NCI-H1436 (cell line): ENCODE data around the gene GTF2H4.
A peak's percentile ranks its signal among the peaks of the same experiment; 100 is the strongest.
"Not testable (repeated sequence)": the region's sequence is repeated elsewhere in the genome, so short reads cannot be mapped to it uniquely, and the experiment has no call there.

ENCODE experiments used
- DNase-seq: peaks from one replicate; lab custom pipeline; 2025; lab: John Stamatoyannopoulos, UW

GTF2H4 gene

GRCh38 chr6:30894935-30895334, 13.1 kb upstream of the GTF2H4 start:
- DNase-seq, result no peak

GRCh38 chr6:30895343-30895742, 12.7 kb upstream of the GTF2H4 start:
- DNase-seq, result no peak

DNA sequence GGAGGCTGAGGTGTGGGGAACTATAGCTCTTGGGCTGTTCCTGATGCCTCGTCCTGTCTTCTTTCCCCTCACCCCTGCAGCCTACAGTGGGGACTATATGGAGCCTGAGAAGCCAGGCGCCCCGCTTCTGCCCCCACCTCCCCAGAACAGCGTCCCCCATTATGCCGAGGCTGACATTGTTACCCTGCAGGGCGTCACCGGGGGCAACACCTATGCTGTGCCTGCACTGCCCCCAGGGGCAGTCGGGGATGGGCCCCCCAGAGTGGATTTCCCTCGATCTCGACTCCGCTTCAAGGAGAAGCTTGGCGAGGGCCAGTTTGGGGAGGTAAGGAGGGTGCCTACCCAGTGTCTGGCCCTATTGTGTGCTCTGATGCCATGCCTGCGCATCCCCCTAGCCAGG, 11.5 kb upstream of the GTF2H4 start:
- DNase-seq, result no peak

DNA sequence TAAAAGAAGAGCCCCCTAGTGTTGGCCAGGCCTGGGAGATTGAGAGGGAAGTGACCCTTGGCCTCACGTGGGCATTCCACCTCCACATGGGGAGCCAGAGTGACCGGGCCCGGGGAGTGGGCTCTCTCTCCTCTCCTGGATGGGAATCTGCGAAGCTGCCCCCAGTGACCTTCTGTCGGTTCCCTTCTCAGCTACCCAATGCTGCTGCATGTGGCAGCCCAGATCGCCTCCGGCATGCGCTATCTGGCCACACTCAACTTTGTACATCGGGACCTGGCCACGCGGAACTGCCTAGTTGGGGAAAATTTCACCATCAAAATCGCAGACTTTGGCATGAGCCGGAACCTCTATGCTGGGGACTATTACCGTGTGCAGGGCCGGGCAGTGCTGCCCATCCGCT, 10.1 kb upstream of the GTF2H4 start:
- no peak for DNase-seq

GRCh38 chr6:30898750-30899360, 9.2 kb upstream of the GTF2H4 start:
- DNase-seq, result no peak

GRCh38 chr6:30900863-30901417, 7.1 kb upstream of the GTF2H4 start:
- DNase-seq, result no peak

- DNase-seq, result no peak
Observed at GRCh38 chr6:30901436-30901835, 6.6 kb upstream of the GTF2H4 start.

DNA sequence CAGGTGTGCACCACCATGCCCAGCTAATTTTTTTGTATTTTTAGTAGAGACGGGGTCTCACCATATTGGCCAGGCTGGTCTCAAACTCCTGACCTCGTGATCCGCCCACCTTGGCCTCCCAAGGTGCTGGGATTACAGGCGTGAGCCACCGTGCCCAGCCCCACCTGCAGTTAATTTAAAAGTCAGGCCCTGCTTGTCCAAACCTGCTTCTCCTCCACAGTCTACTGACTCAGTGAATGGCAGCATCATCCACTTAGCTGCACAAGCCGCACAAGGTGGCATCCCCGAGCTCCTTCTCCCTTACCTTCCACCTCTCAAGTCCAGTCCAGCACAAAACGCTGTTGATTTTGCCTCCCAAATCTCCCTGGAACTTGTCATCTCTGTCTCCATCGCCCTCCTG, 5.8 kb upstream of the GTF2H4 start:
- not testable (repeated sequence) for DNase-seq

- DNase-seq, result no peak
Observed at GRCh38 chr6:30902709-30903108, 5.3 kb upstream of the GTF2H4 start.

DNA sequence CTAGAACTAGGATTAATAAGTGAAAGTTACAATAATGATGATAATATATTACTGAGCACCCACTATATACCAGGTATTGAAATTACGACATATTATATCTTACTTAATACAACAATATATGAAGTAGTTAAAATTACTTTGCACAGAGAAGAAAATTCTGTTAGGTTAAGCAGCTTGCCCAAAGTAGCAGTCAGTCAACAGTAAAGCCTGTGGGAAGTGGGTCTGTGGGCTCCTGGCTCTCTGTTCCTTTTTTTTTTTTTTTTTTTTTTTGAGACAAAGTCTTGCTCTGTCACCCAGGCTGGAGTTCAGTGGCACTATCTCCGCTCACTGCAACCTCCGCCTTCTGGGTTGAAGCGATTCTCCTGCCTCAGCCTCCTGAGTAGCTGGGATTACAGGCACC, 4.8 kb upstream of the GTF2H4 start:
- no peak for DNase-seq

DNA sequence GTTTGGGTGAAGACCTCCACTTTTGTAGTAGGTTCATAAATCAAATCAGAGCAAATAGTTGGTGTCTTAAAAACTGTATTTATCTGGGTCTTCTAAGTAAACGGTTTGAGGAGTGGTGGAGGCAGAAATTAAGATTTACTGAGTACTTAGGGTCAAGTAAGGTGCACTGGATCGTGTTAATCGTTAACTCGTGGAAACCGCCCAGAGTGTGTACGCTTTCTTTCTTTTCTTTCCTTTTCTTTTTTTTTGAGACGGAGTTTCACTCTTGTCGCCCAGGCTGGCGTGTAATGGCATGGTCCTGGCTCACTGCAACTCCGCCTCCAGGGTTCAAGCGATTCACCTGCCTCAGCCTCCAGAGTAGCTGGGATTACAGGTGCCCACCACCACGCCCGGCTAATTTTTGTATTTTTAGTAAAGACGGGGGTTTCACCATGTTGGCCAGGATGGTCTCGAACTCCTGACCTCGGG, 683 bp upstream of the GTF2H4 start:
- not testable (repeated sequence) for DNase-seq

GRCh38 chr6:30908700-30909099, 693 bp downstream of the GTF2H4 start:
- DNase-seq, result no peak

DNA sequence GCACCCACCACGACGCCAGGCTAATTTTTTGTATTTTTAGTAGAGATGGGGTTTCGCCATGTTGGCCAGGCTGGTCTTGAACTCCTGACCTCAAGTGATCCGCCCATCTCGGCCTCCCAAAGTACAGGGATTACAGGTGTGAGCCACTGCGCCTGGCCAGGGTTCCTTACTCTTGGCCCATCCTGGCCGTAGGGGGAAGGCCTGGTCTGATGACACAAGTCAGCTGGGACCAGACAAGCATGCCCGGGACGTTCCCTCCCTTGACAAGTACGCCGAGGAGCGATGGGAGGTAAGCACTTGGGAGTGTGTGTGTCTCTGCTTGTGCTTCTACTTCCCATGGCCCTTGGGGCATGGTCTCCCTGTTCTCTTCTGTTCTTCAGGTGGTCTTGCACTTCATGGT, 2.5 kb downstream of the GTF2H4 start:
- DNase-seq, result not testable (repeated sequence)

- no peak for DNase-seq
Observed at GRCh38 chr6:30912746-30913520, 4.9 kb downstream of the GTF2H4 start.

- DNase-seq, result no peak
Observed at GRCh38 chr6:30913721-30914075, 5.7 kb downstream of the GTF2H4 start.

- DNase-seq, result peak; percentile 84
Observed at GRCh38 chr6:30914076-30914853, 6.3 kb downstream of the GTF2H4 start, which contains the start of gene VARS2. VARS2 (plus strand) TSS chr6:30914238; CDS start chr6:30914837, 599 bp downstream.

- no peak for DNase-seq
Observed at GRCh38 chr6:30914854-30915590, 7.0 kb downstream of the GTF2H4 start.

- peak; percentile 30 for DNase-seq
Observed at GRCh38 chr6:30915591-30915946, 7.6 kb downstream of the GTF2H4 start.

DNA sequence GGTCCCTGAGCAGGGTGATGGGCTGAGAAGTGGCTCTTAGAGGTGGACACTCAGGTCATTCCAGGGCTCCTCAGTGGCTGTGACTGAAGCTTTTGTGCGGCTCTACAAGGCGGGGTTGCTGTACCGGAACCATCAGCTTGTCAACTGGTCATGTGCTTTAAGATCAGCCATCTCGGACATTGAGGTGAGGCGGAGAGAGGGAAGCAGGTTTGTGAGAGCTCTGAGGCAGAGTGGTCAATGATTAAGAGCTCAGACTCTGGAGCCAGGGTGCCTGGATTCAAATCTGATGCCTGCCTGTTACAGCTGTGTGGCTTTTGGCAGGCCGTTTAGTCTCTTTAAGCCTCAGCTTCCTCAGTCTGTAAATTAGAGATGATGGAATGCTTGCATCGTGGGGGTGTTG, 9.0 kb downstream of the GTF2H4 start:
- no peak for DNase-seq

DNA sequence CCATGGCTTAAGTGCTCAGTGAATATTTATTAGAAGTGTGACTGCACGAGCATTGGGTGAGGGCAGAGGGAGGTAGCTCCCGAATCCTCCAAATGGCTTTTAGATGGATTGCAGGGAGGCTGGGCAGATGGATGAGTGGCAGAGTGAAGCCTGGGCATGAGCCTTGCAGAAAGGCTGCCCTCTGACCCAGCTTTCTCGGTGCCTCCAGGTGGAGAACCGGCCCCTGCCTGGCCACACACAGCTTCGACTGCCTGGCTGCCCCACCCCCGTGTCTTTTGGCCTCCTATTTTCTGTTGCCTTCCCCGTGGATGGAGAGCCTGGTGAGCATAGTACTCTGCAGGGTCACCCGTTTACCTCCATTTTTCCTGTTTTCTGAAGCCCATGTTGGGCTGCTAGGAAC, 9.5 kb downstream of the GTF2H4 start:
- no peak for DNase-seq

GRCh38 chr6:30918670-30919069, 10.7 kb downstream of the GTF2H4 start:
- no peak for DNase-seq

- no peak for DNase-seq
Observed at GRCh38 chr6:30922447-30922852, 14.4 kb downstream of the GTF2H4 start.
